K562 (cell line): ENCODE measurements around the gene TUT4. TPM values are rescaled to one million over a fixed set of nuclear protein-coding genes. Genes with fewer than 3 reads are reported as not detected.

Experiments used
- ARID1B ChIP-seq: fragments of 450-650 bp; IDR thresholded peaks from 2 replicates; pipeline ENCODE4 v1.6.1; 2016; ENCODE audit warnings: antibody characterized with exemption, mild to moderate bottlenecking, inconsistent platforms
- ARID3A ChIP-seq: IDR thresholded peaks from 2 replicates; pipeline ENCODE4 v1.6.1; 2012; ENCODE audit warnings: low read depth, low read length, improper control_type of control experiment, borderline replicate concordance
- CBFA2T3 ChIP-seq: fragments of 450-650 bp; IDR thresholded peaks from 2 replicates; pipeline ENCODE4 v1.6.1; 2017
- CHD7 ChIP-seq: fragments of 200-600 bp; sonication (generic); IDR thresholded peaks from one replicate; pipeline ENCODE4 v1.6.1; 2012; ENCODE audit warnings: mild to moderate bottlenecking, low read depth, low read length, inconsistent platforms
- FOXJ2 ChIP-seq: fragments of 200-800 bp; sonication (Bioruptor generic); IDR thresholded peaks from 2 replicates; pipeline ENCODE4 v1.6.1; 2016; ENCODE audit warnings: missing genetic modification characterization, missing compliant biosample characterization
- NFATC3 ChIP-seq: fragments of 450-650 bp; IDR thresholded peaks from 2 replicates; pipeline ENCODE4 v1.6.1; 2017; ENCODE audit warnings: mild to moderate bottlenecking
- PHB2 ChIP-seq: fragments of 450-650 bp; IDR thresholded peaks from 2 replicates; pipeline ENCODE4 v1.6.1; 2017; ENCODE audit warnings: low read depth
- PKNOX1 ChIP-seq: fragments of 450-650 bp; IDR thresholded peaks from 2 replicates; pipeline ENCODE4 v1.6.1; 2016
- RFX1 ChIP-seq: fragments of 450-650 bp; IDR thresholded peaks from 2 replicates; pipeline ENCODE4 v1.6.1; 2016; ENCODE audit warnings: mild to moderate bottlenecking, moderate library complexity
- SMARCC2 ChIP-seq: fragments of 450-650 bp; IDR thresholded peaks from 2 replicates; pipeline ENCODE4 v1.6.1; 2017; ENCODE audit warnings: antibody characterized with exemption, moderate library complexity, mild to moderate bottlenecking, low read depth
- WHSC1 ChIP-seq: IDR thresholded peaks from one replicate; pipeline ENCODE4 v1.6.1; 2012; ENCODE audit warnings: low read length, control low read depth, inconsistent platforms
- XRCC5 ChIP-seq: fragments of 200-400 bp; formaldehyde crosslinking; IDR thresholded peaks from 2 replicates; pipeline ENCODE4 v1.6.1; 2017; ENCODE audit warnings: low read depth, mild to moderate bottlenecking, low read length
- ZBED1 ChIP-seq: IDR thresholded peaks from 2 replicates; pipeline ENCODE4 v1.6.1; 2014
- ZNF780A ChIP-seq: fragments of 250-450 bp; sonication (Bioruptor Pico); IDR thresholded peaks from 2 replicates; pipeline ENCODE4 v1.5.0; 2021; ENCODE audit warnings: mild to moderate bottlenecking
- polyA plus RNA-seq, 8 experiments: library from polyadenylated mRNA; depleted of rRNA in 4 of 8; stranded (reverse) in 5 of 8; unstranded in 3 of 8; fragments of >200 nt; fragmentation: Nextera tagmentation in 2 of 8; fragmentation: Illumina TruSeq in 1 of 8; extraction: Ambion mirVana in 2 of 8; extraction: Trizol in 1 of 8; gene quantifications; 2 replicates each; pipeline versions ENCODE4 v1.2.1 to v1.2.3, GENCODE V29; 2011 to 2014; ENCODE audit warnings: inconsistent platforms in 1 of 8, missing spikeins in 1 of 8
- total RNA-seq, 7 experiments: library from RNA; depleted of rRNA in 6 of 7; stranded (reverse); fragments of >200 nt in 6 of 7; fragmentation: Illumina TruSeq in 2 of 7; extraction: Trizol in 2 of 7; gene quantifications; 2 replicates each; pipeline versions ENCODE4 v1.2.1 to v1.2.3, GENCODE V29; 2011 to 2021; ENCODE audit warnings: low replicate concordance in 1 of 7

The TUT4 gene
- total and polyA plus RNA-seq, 9 of the 15 experiments (the other 6 are each of a cell fraction or from before 2014, with no cell fraction given), result 15.8 to 53.5 (median 36.7) TPM

GRCh38 chr1:52432807-52433206 lies 120.1 kb downstream of the TUT4 start (continued):
- TF ChIP-seq RFX1 (peak; percentile 44), CBFA2T3 (peak; percentile 61), CHD7 (no peak), PHB2 (no peak), WHSC1 (no peak), XRCC5 (no peak), ZNF780A (CRISPR knock-in tag) (no peak), NFATC3 (no peak), ARID3A (no peak), PKNOX1 (no peak), ARID1B (peak; percentile 48), ZBED1 (no peak), FOXJ2 (tag) (peak; percentile 94), SMARCC2 (no peak)
- TF ChIP-seq, all 486 proteins: peak for 8
